Right lobe of liver (tissue), 4 donors: Measurements from ENCODE around the gene FAM168B.

Source experiments
- POLR2A ChIP-seq: fragments of 450-650 bp; IDR thresholded peaks from one replicate; pipeline ENCODE4 v1.6.1; 2017; ENCODE audit warnings: antibody characterized with exemption, mild to moderate bottlenecking
- TF ChIP-seq, protein P1 (sequence below), 4 donors: fragments of 200-600 bp in 3 of 4; fragments of 450-650 bp in 1 of 4; IDR thresholded peaks; one replicate each; pipeline versions ENCODE4 v1.5.1 to v1.8.0; 2016 to 2022; ENCODE audit warnings: antibody characterized with exemption in 4 of 4, mild to moderate bottlenecking in 2 of 4
- donor health status: DM: no; HTN: no; CAD: no.
- donor health status: DM: no; HTN: no; CAD: no.
- donor health status: DM: no; HTN: yes; CAD: no.

DNA sequence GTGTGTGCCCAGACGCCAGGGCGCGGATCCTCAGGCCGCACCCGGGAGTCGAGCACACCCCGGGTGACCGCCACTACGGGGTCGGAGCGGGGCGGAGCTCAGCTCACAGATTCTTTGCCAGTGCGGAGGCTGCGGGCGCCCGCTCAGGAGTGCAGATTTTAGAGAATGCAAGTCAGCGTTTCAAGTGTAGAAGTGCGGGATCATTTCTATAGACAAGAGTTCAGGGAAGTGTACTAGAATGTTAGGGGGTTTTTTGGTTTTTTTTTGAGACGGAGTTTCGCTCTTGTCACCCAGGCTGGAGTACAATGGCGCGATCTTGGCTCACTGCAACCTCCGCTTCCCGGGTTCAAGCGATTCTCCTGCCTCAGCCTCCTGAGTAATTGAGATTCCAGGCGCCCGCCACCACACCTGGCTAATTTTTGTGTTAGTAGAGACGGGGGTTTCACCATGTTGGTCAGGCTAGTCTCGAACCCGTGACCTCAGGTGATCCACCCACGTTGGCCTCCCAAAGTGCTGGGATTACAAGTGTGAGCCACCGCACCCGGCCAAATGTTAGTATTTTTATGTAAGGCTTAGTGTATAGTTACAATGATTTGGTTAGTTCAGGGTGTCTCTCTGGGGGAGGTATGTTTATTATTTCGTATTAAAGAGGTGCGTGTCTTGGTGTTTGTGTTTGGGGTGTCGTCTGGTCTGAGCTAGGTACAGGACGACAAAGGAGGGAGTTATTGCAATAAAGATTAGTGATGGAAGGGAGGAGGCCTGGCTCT lies 619 bp upstream of the FAM168B start:
- TF ChIP-seq POLR2A: no peak
- TF ChIP-seq, protein P1, sequence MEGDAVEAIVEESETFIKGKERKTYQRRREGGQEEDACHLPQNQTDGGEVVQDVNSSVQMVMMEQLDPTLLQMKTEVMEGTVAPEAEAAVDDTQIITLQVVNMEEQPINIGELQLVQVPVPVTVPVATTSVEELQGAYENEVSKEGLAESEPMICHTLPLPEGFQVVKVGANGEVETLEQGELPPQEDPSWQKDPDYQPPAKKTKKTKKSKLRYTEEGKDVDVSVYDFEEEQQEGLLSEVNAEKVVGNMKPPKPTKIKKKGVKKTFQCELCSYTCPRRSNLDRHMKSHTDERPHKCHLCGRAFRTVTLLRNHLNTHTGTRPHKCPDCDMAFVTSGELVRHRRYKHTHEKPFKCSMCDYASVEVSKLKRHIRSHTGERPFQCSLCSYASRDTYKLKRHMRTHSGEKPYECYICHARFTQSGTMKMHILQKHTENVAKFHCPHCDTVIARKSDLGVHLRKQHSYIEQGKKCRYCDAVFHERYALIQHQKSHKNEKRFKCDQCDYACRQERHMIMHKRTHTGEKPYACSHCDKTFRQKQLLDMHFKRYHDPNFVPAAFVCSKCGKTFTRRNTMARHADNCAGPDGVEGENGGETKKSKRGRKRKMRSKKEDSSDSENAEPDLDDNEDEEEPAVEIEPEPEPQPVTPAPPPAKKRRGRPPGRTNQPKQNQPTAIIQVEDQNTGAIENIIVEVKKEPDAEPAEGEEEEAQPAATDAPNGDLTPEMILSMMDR (IDR thresholded peaks at IDR 0.05): no peak
